Endothelial cell of hepatic sinusoid (primary cell): Measurements from ENCODE around the gene ZMPSTE24.
"Not testable (repeated sequence)": the region's sequence is repeated elsewhere in the genome, so short reads cannot be mapped to it uniquely, and the experiment has no call there.

Source experiments
- in situ Hi-C: cut with HindIII; loops from 2 replicates; pipeline ENCODE4 v1.10.0; 2017; ENCODE audit warnings: low sequenced_read_pairs

ZMPSTE24 gene

DNA sequence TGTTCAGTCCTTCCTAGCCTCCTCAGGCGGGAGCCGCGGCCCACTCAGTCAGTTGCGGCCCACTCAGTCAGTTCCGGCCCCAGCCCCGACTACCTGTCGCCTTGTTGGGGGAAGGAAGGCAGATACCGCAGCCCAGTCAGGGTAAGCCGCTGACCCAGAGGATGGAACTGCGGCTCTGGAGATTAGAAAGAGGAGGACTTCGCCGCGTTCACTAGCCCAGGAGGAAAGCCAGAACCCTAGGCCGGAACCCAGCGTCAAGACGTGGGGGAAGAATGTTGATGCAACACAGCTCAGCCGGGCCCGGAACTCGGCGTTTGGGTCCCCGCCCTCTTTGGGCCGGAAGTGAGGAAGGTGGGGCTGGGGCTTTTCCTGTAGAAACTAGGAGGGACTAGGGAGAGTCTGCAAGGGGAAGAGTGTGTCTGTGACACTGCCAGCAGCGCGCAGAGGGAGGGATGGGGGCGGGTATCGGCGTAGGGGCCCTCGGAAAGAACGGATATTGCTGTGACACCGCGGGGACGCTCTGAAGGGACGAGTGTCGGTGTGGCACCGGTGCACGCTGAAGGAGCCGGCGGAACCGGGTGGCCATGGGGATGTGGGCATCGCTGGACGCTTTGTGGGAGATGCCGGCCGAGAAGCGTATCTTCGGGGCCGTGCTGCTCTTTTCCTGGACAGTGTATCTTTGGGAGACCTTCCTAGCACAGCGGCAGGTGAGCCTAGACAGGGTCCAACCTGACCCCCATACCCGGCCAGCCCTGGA, at the start of gene ZMPSTE24:
Gene ZMPSTE24, plus strand, starts transcription at position 549 of the 757 bp plus-strand sequence. Its CDS starts 36 bp downstream, at position 585.
- in situ Hi-C loops = no loop called here

DNA sequence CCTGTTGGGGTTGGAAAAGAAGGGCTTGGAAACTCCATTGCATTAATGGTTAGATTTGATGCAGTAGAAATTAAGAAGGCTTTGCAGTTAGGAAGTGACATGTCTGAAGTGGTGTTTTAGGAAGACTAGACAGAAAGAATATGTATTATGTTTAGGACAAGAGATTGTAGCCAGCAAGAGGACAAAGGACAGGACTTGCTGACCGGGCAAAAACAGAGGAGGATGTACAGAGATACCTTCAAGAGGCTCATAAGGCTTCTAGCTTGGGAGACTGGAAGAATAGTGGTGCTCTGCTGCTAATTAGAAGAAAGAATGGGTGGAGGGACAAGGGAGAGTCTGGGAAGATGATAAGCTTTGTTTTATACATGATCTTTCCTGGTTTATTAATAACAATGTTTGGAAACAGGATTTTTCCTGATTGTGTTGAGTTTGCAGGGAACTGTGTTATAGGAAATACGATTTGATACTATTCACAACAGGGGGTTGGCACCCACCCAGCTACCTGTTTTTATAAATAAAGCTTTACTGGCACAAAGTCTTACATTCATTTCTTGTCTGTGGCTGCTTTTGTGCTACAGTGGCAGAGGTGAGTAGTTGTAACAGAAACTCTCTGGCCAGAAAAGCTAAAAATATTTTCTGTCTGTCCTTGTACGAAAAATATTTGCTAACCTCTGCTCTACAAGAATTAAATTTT, 47.4 kb upstream of the ZMPSTE24 start:
- in situ Hi-C loops = no loop called here

GRCh38 chr1:40218333-40218732, 39.7 kb upstream of the ZMPSTE24 start:
- in situ Hi-C loops = no loop called here

GRCh38 chr1:40221471-40221905, 36.5 kb upstream of the ZMPSTE24 start:
- in situ Hi-C loops = not testable (repeated sequence)

DNA sequence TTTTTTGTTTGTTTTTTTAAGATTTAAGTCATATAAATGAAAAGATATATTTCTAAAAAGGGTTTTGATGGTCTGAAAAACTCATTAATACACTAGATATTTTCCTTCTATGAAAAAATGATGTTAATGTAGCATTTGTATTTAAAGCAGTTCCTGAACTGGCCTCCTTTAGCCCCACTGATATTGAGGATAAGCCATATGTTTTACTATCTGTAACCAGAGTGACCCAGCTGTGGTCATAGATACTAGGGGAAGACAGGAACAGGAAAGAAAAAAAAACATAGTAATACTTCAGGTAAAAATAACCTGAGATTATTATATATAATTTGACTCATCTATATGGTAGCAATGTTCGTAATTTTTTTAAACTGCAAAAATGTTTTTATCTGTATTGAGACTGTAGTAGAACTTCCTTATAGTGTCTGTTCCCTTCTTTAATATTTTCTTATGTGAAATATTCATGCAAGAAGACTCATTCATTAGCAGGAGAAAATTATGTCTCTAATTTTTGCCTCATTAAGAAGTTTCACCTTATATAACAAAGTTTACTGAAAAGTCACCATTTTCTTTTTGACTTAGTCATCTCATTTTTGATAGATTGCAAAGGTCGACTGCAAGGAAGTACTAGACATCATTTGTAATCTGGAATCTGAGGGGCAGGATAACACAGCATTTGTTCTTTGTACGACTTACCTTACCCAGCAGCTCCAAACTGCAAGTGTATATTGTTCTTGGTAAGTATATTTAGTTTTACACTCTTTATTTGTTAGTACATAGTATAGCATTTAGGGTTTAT, 35.9 kb upstream of the ZMPSTE24 start:
- in situ Hi-C loops = no loop called here

GRCh38 chr1:40224040-40224439, 34.0 kb upstream of the ZMPSTE24 start:
- in situ Hi-C loops = no loop called here

GRCh38 chr1:40226192-40226591, 31.8 kb upstream of the ZMPSTE24 start:
- in situ Hi-C loops = no loop called here

DNA sequence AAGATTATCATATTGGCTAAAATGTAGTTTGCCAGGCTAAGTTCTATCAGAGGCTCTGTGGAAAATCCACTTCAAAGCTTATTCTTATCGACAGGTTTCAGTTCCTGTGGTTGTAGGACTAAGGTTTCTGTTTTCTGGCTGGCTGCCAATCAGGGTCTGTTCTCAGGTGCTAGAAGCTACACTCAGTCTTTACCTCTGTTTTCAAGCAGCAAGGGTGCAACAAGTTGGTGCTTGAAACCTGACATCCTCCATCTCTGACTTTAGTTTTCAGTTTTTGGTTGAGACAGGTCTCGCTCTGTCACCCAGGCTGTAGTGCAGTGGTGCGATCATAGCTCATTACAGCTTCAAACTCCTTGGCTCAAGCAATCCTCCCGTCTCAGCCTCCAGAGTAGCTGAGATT, 25.6 kb upstream of the ZMPSTE24 start:
- in situ Hi-C loops = loop anchor here (5.0 kb wide), 1 partner anchor 105 kb away; no protein-coding TSS in a partner anchor

DNA sequence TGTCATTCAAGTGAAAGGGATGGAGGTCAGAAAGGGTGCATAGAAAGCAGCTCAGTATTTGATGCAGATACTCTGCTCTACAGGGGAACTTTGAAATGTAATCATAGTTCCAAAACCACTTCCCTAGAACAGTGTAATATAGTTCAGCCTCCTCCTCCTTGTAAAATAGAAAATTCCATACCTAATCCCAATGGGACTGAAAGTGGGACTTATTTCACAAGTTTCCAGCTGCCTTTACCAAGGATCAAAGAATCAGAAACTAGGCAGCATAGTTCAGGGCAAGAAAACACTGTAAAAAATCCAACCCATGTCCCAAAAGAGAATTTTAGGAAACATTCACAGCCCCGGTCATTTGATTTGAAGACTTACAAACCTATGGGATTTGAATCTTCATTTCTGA, 18.4 kb upstream of the ZMPSTE24 start:
- in situ Hi-C loops = loop anchor here (5.0 kb wide), 2 partner anchors 53 to 87 kb away; no protein-coding TSS in a partner anchor

GRCh38 chr1:40240390-40240789, 17.6 kb upstream of the ZMPSTE24 start:
- in situ Hi-C loops = loop anchor here (5.0 kb wide), 2 partner anchors 52 to 88 kb away; no protein-coding TSS in a partner anchor

DNA sequence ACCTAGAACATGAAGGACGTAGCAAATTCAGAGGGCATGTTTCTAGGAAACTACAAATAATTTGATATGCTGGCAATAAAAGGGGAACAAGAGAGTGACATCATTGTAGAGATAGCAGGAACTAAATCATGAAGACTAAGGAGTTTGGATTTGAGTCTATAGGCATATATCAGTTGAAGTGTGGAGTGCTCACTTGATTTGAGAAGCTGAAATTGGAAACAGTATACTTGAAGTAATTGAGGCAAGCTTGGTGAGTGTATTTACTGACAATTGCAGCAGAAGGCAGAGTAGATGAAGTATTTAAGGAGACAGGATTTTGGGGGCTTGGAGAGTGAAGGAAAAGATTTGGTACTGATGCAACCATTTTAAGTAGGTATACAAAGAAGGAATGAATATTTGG, 16.7 kb upstream of the ZMPSTE24 start:
- in situ Hi-C loops = loop anchor here (5.0 kb wide), 2 partner anchors 51 to 89 kb away; no protein-coding TSS in a partner anchor

GRCh38 chr1:40243351-40243750, 14.7 kb upstream of the ZMPSTE24 start:
- in situ Hi-C loops = loop anchor here (5.0 kb wide), 2 partner anchors 49 to 91 kb away; no protein-coding TSS in a partner anchor

GRCh38 chr1:40244138-40244744, 13.8 kb upstream of the ZMPSTE24 start:
- in situ Hi-C loops = loop anchor here (5.0 kb wide), 2 partner anchors 48 to 92 kb away; no protein-coding TSS in a partner anchor

GRCh38 chr1:40245686-40246085, 12.3 kb upstream of the ZMPSTE24 start:
- in situ Hi-C loops = no loop called here

DNA sequence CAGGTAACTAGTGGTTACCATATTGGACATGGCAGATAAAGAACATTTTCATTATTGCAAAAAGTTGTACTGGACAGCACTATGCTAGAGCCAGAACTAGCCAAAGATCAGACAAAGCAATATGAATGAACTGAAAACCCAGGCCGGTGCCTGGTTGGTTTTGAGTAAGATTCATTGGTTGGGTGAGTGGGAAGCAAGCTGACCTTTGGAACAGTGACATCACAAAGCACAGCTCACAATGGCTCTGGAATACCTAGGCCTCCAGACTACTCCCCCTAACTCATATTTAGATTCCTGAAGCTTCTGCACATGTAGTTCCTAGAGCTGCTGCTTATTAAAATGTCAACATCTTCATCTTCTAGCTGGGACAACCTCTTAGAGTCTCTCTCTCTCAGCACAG, 10.4 kb upstream of the ZMPSTE24 start, which contains the start of gene TMCO2:
Gene TMCO2, plus strand, starts transcription at position 283 of the 400 bp plus-strand sequence. Its CDS starts 57 bp downstream, at position 340.
- in situ Hi-C loops = no loop called here

- in situ Hi-C loops = no loop called here
These were observed 9.6 kb upstream of the ZMPSTE24 start for GRCh38 chr1:40248412-40248811.

DNA sequence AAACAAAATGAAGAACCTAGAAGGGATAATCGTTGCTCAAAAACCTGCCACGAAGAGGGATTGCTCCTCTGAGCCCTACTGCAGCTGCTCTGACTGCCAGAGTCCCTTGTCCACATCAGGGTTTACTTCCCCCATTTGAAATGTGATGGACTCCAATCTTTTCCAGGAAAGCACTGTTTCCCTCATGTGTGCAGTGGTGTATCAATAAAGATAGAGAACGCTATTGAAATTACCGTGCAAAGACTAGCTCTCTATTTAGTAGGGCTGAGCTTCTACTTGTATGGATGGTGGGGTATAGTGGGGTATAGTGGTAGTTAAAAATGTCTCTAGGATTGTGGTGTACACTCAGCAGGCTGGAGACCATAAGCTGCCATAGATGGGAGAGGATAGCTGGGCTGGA, 6.6 kb upstream of the ZMPSTE24 start:
- in situ Hi-C loops = no loop called here

GRCh38 chr1:40252601-40253000, 5.4 kb upstream of the ZMPSTE24 start:
- in situ Hi-C loops = no loop called here

DNA sequence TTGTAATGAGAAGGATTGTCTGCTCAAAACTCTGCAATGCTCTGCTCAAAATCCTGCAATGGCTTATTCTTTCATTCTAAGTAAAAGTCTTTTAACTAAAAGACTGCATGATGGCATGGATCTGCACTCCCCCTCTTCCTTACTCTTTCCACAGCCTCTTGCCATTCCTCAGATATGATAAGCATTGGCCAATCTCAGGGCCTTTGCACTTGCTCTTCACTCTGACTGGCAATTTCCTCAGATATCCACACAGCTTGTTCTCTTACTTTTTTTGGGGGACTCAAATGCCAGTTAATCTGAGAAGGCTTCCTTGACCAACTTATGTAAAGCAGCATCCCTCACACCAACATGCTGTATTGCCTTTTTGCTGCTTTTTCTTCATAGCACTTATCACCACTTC, 2.8 kb upstream of the ZMPSTE24 start:
- in situ Hi-C loops = no loop called here

DNA sequence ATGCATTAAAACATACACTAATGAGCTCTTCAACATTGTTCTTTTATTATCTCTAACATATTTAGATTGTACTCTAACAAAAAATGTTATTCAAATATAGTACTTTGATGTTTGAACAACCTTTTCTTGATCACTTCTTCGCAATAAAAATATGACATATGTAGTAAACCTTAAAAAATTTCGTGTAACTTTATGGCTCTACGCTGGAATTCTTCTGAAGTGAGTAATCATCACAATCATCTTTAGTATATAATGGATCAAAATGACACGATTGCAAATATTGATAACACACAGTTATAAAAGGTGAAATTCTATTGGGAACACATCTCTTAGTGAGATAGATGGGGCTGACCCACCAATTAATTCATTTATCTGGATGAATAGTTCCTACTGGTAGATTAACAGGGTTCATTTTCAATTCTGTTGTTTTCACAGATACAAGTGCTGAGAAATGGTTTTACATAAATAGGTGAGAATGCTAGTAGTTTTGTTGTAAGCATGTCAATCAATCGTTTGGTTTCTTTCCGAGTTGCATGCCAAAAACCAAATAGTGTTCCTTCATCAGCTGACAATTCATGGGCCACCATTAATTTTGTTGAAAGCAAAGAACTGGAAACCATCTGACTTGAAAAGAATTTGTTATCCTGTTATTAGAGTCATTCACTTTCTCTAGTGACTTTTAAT, 1.5 kb upstream of the ZMPSTE24 start:
- in situ Hi-C loops = no loop called here
